GM12878 (cell line): ENCODE measurements around the gene CLSTN2. TPM values are rescaled to one million over a fixed set of nuclear protein-coding genes. Genes with fewer than 3 reads are reported as not detected.

Source experiments
- BCL11A ChIP-seq: IDR thresholded peaks from 2 replicates; pipeline ENCODE4 v1.6.1; 2011; ENCODE audit warnings: low read depth, low read length
- GABPA ChIP-seq: IDR thresholded peaks from 2 replicates; pipeline ENCODE4 v1.6.1; 2014; ENCODE audit warnings: antibody characterized with exemption, low read depth, mild to moderate bottlenecking, inconsistent platforms
- HDAC6 ChIP-seq: fragments of 200-600 bp; sonication (generic); IDR thresholded peaks from one replicate; pipeline ENCODE4 v1.8.0; 2017; ENCODE audit warnings: antibody characterized with exemption; ENCODE audit not compliant: unreplicated experiment
- MEF2B ChIP-seq: fragments of 450-650 bp; IDR thresholded peaks from 2 replicates; pipeline ENCODE4 v1.6.1; 2018; ENCODE audit warnings: mild to moderate bottlenecking, moderate library complexity; ENCODE audit not compliant: partially characterized antibody, poor library complexity, severe bottlenecking
- RAD21 ChIP-seq: IDR thresholded peaks from 2 replicates; pipeline ENCODE4 v1.6.1; 2011; ENCODE audit warnings: mild to moderate bottlenecking, low read depth, low read length, moderate library complexity; ENCODE audit not compliant: insufficient read depth
- RELB ChIP-seq: fragments of 450-650 bp; IDR thresholded peaks from 2 replicates; pipeline ENCODE4 v1.6.1; 2017; ENCODE audit warnings: low read depth, mild to moderate bottlenecking, moderate library complexity
- TCF3 ChIP-seq: IDR thresholded peaks from 2 replicates; pipeline ENCODE4 v1.6.1; 2012; ENCODE audit warnings: low read depth, mild to moderate bottlenecking, low read length, borderline replicate concordance; ENCODE audit not compliant: insufficient read depth
- polyA plus RNA-seq, 11 experiments: library from polyadenylated mRNA; depleted of rRNA in 4 of 11; unstranded in 6 of 11; stranded (reverse) in 5 of 11; fragments of >200 nt; fragmentation: Nextera tagmentation in 4 of 11; fragmentation: Illumina TruSeq in 1 of 11; extraction: Ambion mirVana in 4 of 11; extraction: Trizol in 1 of 11; gene quantifications; 1 replicate in 1 of 11; 2 replicates in 10 of 11; pipeline versions ENCODE4 v1.2.1 to v1.2.3, GENCODE V29; 2011 to 2016; ENCODE audit warnings: inconsistent platforms in 2 of 11, missing spikeins in 2 of 11, low read depth in 1 of 11
- total RNA-seq, 4 experiments: library from RNA; depleted of rRNA in 3 of 4; stranded (reverse); fragments of >200 nt in 3 of 4; fragmentation: Illumina TruSeq in 1 of 4; extraction: Trizol in 1 of 4; gene quantifications; 2 replicates each; pipeline versions ENCODE4 v1.2.1 to v1.2.3, GENCODE V29; 2013 to 2021
- TF ChIP-seq, protein P1 (sequence below): IDR thresholded peaks from 2 replicates; pipeline ENCODE4 v1.6.1; 2012; ENCODE audit warnings: improper control_type of control experiment, low read depth, low read length; ENCODE audit not compliant: insufficient replicate concordance
- TF ChIP-seq, protein P2 (sequence below): fragments of 450-650 bp; IDR thresholded peaks from 2 replicates; pipeline ENCODE4 v1.6.1; 2016; ENCODE audit warnings: mild to moderate bottlenecking, moderate library complexity, borderline replicate concordance
- TF ChIP-seq, protein P3 (sequence below): IDR thresholded peaks from 2 replicates; pipeline ENCODE4 v1.6.1; 2011; ENCODE audit warnings: borderline replicate concordance, low read depth, mild to moderate bottlenecking, moderate library complexity, mixed read lengths, low read length; ENCODE audit not compliant: insufficient read depth; ENCODE audit errors: extremely low read length

CLSTN2 gene
- total and polyA plus RNA-seq, 10 of the 15 experiments (the other 5 are each of a cell fraction or from before 2014, with no cell fraction given): under 0.01 to 0.10 (median under 0.01) TPM; not detected in 5

GRCh38 chr3:140244893-140245292 lies 309.9 kb downstream of the CLSTN2 start (continued):
- TF ChIP-seq RAD21 (no peak), TCF3 (no peak), BCL11A (no peak), HDAC6 (no peak), RELB (no peak), GABPA (no peak), MEF2B (no peak)
- TF ChIP-seq, protein P1, sequence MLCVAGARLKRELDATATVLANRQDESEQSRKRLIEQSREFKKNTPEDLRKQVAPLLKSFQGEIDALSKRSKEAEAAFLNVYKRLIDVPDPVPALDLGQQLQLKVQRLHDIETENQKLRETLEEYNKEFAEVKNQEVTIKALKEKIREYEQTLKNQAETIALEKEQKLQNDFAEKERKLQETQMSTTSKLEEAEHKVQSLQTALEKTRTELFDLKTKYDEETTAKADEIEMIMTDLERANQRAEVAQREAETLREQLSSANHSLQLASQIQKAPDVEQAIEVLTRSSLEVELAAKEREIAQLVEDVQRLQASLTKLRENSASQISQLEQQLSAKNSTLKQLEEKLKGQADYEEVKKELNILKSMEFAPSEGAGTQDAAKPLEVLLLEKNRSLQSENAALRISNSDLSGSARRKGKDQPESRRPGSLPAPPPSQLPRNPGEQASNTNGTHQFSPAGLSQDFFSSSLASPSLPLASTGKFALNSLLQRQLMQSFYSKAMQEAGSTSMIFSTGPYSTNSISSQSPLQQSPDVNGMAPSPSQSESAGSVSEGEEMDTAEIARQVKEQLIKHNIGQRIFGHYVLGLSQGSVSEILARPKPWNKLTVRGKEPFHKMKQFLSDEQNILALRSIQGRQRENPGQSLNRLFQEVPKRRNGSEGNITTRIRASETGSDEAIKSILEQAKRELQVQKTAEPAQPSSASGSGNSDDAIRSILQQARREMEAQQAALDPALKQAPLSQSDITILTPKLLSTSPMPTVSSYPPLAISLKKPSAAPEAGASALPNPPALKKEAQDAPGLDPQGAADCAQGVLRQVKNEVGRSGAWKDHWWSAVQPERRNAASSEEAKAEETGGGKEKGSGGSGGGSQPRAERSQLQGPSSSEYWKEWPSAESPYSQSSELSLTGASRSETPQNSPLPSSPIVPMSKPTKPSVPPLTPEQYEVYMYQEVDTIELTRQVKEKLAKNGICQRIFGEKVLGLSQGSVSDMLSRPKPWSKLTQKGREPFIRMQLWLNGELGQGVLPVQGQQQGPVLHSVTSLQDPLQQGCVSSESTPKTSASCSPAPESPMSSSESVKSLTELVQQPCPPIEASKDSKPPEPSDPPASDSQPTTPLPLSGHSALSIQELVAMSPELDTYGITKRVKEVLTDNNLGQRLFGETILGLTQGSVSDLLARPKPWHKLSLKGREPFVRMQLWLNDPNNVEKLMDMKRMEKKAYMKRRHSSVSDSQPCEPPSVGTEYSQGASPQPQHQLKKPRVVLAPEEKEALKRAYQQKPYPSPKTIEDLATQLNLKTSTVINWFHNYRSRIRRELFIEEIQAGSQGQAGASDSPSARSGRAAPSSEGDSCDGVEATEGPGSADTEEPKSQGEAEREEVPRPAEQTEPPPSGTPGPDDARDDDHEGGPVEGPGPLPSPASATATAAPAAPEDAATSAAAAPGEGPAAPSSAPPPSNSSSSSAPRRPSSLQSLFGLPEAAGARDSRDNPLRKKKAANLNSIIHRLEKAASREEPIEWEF: no peak
- TF ChIP-seq, protein P2, sequence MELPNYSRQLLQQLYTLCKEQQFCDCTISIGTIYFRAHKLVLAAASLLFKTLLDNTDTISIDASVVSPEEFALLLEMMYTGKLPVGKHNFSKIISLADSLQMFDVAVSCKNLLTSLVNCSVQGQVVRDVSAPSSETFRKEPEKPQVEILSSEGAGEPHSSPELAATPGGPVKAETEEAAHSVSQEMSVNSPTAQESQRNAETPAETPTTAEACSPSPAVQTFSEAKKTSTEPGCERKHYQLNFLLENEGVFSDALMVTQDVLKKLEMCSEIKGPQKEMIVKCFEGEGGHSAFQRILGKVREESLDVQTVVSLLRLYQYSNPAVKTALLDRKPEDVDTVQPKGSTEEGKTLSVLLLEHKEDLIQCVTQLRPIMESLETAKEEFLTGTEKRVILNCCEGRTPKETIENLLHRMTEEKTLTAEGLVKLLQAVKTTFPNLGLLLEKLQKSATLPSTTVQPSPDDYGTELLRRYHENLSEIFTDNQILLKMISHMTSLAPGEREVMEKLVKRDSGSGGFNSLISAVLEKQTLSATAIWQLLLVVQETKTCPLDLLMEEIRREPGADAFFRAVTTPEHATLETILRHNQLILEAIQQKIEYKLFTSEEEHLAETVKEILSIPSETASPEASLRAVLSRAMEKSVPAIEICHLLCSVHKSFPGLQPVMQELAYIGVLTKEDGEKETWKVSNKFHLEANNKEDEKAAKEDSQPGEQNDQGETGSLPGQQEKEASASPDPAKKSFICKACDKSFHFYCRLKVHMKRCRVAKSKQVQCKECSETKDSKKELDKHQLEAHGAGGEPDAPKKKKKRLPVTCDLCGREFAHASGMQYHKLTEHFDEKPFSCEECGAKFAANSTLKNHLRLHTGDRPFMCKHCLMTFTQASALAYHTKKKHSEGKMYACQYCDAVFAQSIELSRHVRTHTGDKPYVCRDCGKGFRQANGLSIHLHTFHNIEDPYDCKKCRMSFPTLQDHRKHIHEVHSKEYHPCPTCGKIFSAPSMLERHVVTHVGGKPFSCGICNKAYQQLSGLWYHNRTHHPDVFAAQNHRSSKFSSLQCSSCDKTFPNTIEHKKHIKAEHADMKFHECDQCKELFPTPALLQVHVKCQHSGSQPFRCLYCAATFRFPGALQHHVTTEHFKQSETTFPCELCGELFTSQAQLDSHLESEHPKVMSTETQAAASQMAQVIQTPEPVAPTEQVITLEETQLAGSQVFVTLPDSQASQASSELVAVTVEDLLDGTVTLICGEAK: no peak
- TF ChIP-seq, protein P3, sequence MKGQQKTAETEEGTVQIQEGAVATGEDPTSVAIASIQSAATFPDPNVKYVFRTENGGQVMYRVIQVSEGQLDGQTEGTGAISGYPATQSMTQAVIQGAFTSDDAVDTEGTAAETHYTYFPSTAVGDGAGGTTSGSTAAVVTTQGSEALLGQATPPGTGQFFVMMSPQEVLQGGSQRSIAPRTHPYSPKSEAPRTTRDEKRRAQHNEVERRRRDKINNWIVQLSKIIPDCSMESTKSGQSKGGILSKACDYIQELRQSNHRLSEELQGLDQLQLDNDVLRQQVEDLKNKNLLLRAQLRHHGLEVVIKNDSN: no peak
